Measurements from ENCODE around the gene IQGAP3. TPM values are rescaled to one million over a fixed set of nuclear protein-coding genes. Genes with fewer than 3 reads are reported as not detected.
A peak's percentile ranks its signal among the peaks of the same experiment; 100 is the strongest.

IQGAP3 gene
- total and polyA plus RNA-seq, 10 donors, result 0.24 to 2.2 (median 0.68) TPM

DNA sequence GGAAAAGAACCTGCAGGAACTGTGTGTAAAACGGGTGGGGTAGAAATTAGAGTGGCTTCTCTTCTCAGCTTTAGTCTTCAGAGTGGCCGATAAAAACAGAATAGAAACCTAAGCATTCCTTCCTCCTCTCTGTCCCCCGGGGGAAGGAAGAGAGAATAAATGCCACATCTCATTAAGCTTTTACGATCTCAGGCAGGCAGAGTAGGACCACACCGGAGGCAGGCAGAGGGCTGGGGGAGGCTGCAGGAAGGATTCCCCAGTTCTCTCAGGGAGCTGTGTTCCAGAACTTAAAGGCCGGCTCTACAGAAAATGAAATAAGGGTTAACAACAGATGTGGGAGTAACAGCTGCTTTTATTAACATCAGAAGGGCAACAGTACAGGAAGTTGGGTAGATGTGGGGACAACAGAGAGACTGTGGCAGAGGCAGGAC, 47.3 kb downstream of the IQGAP3 start:
- intact Hi-C loops (cut with DNase I; ENCODE audit: low total_unique reads), result no loop called here
- DNase-seq, result no peak

DNA sequence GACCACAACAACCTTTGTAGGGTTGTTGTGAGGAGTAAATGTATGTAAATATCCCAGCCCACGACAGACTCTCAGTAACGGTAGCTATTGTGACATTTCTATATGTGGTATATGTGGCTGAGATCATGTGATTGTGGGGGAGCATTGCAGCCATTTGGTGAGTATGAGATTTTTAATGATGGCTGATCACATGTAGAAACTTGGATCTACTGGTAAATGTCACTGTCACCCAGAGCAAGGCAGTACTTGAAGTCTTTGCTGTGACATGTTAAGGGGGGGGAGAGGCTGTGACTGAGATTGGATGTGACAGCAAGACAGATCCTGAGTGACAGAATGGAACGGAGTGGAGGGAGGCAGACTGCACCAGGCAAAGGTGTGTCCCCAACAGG, 47.9 kb downstream of the IQGAP3 start:
- peak overlapping the region in 1 of 8 donors; percentile 35 for H3K4me3 ChIP-seq
- peaks cover 0 to 14% (median 0%) of the 10 kb centered on the region in 6 donors for H3K36me3 ChIP-seq
- intact Hi-C loops (cut with DNase I; ENCODE audit: low total_unique reads), result no loop called here
- no peaks in the 10 kb centered on the region for H3K9me3 ChIP-seq
- no peaks in the 10 kb centered on the region for H3K27me3 ChIP-seq (replicated peaks in 1 of 7)
- no peak for DNase-seq
- no peak for TF ChIP-seq POLR2AphosphoS5 (IDR thresholded peaks at IDR 0.05)
- no peak for TF ChIP-seq POLR2A (IDR thresholded peaks at IDR 0.05)
- TF ChIP-seq, protein P1, sequence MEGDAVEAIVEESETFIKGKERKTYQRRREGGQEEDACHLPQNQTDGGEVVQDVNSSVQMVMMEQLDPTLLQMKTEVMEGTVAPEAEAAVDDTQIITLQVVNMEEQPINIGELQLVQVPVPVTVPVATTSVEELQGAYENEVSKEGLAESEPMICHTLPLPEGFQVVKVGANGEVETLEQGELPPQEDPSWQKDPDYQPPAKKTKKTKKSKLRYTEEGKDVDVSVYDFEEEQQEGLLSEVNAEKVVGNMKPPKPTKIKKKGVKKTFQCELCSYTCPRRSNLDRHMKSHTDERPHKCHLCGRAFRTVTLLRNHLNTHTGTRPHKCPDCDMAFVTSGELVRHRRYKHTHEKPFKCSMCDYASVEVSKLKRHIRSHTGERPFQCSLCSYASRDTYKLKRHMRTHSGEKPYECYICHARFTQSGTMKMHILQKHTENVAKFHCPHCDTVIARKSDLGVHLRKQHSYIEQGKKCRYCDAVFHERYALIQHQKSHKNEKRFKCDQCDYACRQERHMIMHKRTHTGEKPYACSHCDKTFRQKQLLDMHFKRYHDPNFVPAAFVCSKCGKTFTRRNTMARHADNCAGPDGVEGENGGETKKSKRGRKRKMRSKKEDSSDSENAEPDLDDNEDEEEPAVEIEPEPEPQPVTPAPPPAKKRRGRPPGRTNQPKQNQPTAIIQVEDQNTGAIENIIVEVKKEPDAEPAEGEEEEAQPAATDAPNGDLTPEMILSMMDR (IDR thresholded peaks at IDR 0.05 in 8 of 11, conservative IDR thresholded peaks at IDR 0.05 in 3 of 11), result no peak
- 22 to 45% (median 42%) methylated on average over 3 of the region's 3 CpGs for WGBS, 5 donors
- H3K27ac ChIP-seq, result peak overlapping the region in 4 of 8 donors; percentile 39 to 73 (median 56)
- H3K4me1 ChIP-seq, result peaks cover 0 to 43% (median 20%) of the 10 kb centered on the region in 6 donors

More for the DNA sequence above, 47.3 kb downstream of the IQGAP3 start:
- Histone ChIP-seq H3K4me3 (peak overlapping the region in 1 of 8 donors; percentile 35), H3K4me1 (peaks cover 0 to 43% (median 20%) of the 10 kb centered on the region in 6 donors), H3K9me3 (no peaks in the 10 kb centered on the region), H3K27me3 (replicated peaks in 1 of 7) (no peaks in the 10 kb centered on the region), H3K36me3 (peaks cover 0 to 18% (median 0%) of the 10 kb centered on the region in 6 donors), H3K27ac (peak overlapping the region in 5 of 8 donors; percentile 39 to 73 (median 46))
- 11 to 16% (median 12%) methylated on average over 6 of the region's 6 CpGs for WGBS, 5 donors
- TF ChIP-seq, protein P1 (IDR thresholded peaks at IDR 0.05 in 8 of 11, conservative IDR thresholded peaks at IDR 0.05 in 3 of 11), result no peak
- no peak for TF ChIP-seq POLR2AphosphoS5 (IDR thresholded peaks at IDR 0.05)
- TF ChIP-seq POLR2A (IDR thresholded peaks at IDR 0.05), result no peak

DNA sequence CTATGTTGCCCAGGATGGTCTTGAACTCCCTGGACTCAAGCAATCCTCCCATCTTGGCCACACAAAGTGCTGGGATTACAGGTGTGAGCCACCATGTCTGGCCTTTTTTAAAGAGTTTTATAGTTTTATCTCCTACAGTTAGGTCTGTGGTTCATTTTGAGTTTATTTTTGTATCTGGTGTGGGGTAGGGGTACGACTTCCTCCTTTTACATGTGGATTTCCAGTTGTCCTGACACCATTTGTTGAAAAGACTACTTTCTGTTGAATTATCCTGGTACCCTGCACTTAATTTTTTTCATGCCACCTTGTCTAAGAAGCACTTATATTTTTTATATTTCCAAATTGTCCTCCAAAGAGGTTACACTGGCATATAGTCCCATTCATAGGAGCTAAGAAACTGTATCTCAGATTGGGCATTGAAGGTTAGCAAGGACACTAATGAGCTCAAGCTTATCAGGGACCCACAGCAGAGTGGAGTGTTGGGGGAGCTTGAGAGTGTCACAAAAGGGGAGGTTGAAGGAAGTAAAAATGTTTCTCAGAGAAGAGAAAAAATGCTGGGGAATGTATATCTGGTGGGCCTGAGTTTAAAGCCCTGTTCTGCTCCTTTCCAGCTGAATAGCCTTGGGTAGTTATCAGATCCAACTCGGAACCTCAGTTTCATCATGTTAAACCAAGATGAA, 48.4 kb downstream of the IQGAP3 start:
- WGBS, 5 donors, result 33 to 64% (median 41%) methylated on average over 2 of the region's 2 CpGs
- Histone ChIP-seq H3K27ac (peak overlapping the region in 3 of 8 donors; percentile 39 to 73 (median 67)), H3K36me3 (peaks cover 0 to 9% (median 0%) of the 10 kb centered on the region in 6 donors), H3K27me3 (replicated peaks in 1 of 7) (no peaks in the 10 kb centered on the region), H3K4me1 (peaks cover 0 to 43% (median 20%) of the 10 kb centered on the region in 6 donors), H3K4me3 (no peak overlapping the region), H3K9me3 (no peaks in the 10 kb centered on the region)
- no peak for DNase-seq
- intact Hi-C loops (cut with DNase I; ENCODE audit: low total_unique reads), result no loop called here
- TF ChIP-seq POLR2A (IDR thresholded peaks at IDR 0.05) (no peak), POLR2AphosphoS5 (IDR thresholded peaks at IDR 0.05) (no peak)
- TF ChIP-seq, protein P1 (IDR thresholded peaks at IDR 0.05 in 8 of 11, conservative IDR thresholded peaks at IDR 0.05 in 3 of 11), result no peak

DNA sequence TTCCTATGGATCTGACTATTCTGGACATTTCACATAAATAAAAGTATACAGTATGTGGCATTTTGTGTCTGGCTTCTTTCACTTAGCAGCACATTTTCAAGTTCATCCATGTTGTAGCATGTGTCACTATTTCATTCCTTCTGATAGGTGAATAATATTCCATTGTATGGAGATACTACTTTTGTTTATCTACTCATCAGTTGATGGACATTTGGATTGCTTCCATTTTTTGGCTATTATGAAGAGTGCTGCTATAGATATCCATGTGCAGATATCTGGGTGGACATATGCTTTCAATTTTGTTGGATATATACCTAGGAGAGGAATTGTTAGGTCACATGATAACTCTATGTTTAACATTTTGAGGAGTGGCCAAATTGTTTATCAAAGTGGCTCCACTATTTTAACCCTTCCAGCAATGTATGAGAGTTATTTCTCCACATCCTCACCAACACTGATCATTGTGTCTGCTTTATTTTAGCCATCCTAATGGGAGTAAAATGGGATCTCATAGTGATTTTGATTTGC, 49.9 kb downstream of the IQGAP3 start:
- DNase-seq, result no peak
- H3K4me3 ChIP-seq, result no peak overlapping the region
- peaks cover 0 to 33% (median 20%) of the 10 kb centered on the region in 6 donors for H3K4me1 ChIP-seq
- H3K27me3 ChIP-seq (replicated peaks in 1 of 7), result no peaks in the 10 kb centered on the region
- H3K9me3 ChIP-seq, result no peaks in the 10 kb centered on the region
- H3K27ac ChIP-seq, result no peak overlapping the region
- intact Hi-C loops (cut with DNase I; ENCODE audit: low total_unique reads), result no loop called here
- TF ChIP-seq POLR2AphosphoS5 (IDR thresholded peaks at IDR 0.05) (no peak), POLR2A (IDR thresholded peaks at IDR 0.05) (no peak)
- TF ChIP-seq, protein P1 (IDR thresholded peaks at IDR 0.05 in 8 of 11, conservative IDR thresholded peaks at IDR 0.05 in 3 of 11), result no peak
- peaks cover 0 to 1% (median 0%) of the 10 kb centered on the region in 6 donors for H3K36me3 ChIP-seq
